Measurements from ENCODE around the gene PPP1R14B. TPM values are rescaled to one million over a fixed set of nuclear protein-coding genes. Genes with fewer than 3 reads are reported as not detected.

Gene PPP1R14B
- total RNA-seq, 4 donors from 2014 or later, result 9.5 to 63.4 (median 28.3) TPM

GRCh38 chr11:64218628-64219353, 28.0 kb downstream of the PPP1R14B start:
- TF ChIP-seq CTCF (IDR thresholded peaks at IDR 0.05) (no peak), POLR2A (IDR thresholded peaks at IDR 0.05) (no peak)
- Histone ChIP-seq H3K27ac (no peak overlapping the region), H3K9me3 (no peaks in the 10 kb centered on the region), H3K36me3 (no peaks in the 10 kb centered on the region), H3K4me3 (no peak overlapping the region), H3K27me3 (no peaks in the 10 kb centered on the region), H3K4me1 (no peaks in the 10 kb centered on the region)
- DNase-seq, result peak in 1 of 2 donors; percentile 21
- intact Hi-C loops (cut with DNase I; ENCODE audit: low total_unique reads), result no loop called here

GRCh38 chr11:64216879-64217278, 29.9 kb downstream of the PPP1R14B start:
- Histone ChIP-seq H3K27ac (no peak overlapping the region), H3K9me3 (no peaks in the 10 kb centered on the region), H3K27me3 (no peaks in the 10 kb centered on the region), H3K4me1 (no peaks in the 10 kb centered on the region), H3K36me3 (no peaks in the 10 kb centered on the region), H3K4me3 (no peak overlapping the region)
- TF ChIP-seq CTCF (IDR thresholded peaks at IDR 0.05), result no peak
- TF ChIP-seq POLR2A (IDR thresholded peaks at IDR 0.05), result no peak
- intact Hi-C loops (cut with DNase I; ENCODE audit: low total_unique reads), result no loop called here
- DNase-seq, result no peak

- Histone ChIP-seq H3K36me3 (no peaks in the 10 kb centered on the region), H3K4me3 (no peak overlapping the region), H3K4me1 (no peaks in the 10 kb centered on the region), H3K27ac (no peak overlapping the region), H3K27me3 (no peaks in the 10 kb centered on the region), H3K9me3 (no peaks in the 10 kb centered on the region)
- peak in 1 of 2 donors; percentile 17 for DNase-seq
- TF ChIP-seq CTCF (IDR thresholded peaks at IDR 0.05), result no peak
- no peak for TF ChIP-seq POLR2A (IDR thresholded peaks at IDR 0.05)
- intact Hi-C loops (cut with DNase I; ENCODE audit: low total_unique reads), result no loop called here
Observed at GRCh38 chr11:64211181-64211872, 35.4 kb downstream of the PPP1R14B start.

DNA sequence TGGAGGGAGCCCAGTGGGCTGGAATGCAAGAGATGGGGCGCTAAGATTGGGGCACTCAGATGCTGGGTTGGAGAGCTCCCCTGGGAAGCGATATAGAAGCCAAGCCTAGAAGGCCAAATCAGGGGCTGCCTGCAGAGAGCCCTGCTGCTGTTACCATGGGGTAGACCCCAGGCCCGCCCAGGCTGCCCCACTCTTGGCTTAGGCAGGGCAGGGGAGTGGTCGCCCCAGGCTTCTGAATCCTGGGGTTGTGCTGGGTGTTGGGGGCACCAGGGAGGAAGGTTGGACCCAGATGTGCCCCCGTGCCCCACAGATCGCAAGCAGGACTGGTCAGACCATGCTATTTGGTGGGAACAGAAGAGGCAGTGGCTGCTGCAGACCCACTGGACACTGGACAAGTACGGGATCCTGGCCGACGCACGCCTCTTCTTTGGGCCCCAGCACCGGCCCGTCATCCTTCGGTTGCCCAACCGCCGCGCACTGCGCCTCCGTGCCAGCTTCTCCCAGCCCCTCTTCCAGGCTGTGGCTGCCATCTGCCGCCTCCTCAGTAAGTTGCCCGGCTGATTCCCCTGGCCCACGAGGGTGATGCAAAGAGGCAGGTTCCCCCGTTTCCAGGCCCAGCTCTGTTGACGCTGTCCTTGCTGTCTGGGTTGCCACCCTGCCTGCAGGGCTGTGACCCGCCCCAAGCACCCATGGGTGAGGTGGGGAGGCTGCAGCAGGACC, 36.3 kb downstream of the PPP1R14B start:
- no peaks in the 10 kb centered on the region for H3K36me3 ChIP-seq

GRCh38 chr11:64209563-64209843, 37.2 kb downstream of the PPP1R14B start:
- Histone ChIP-seq H3K4me1 (no peaks in the 10 kb centered on the region), H3K4me3 (no peak overlapping the region), H3K27me3 (no peaks in the 10 kb centered on the region), H3K27ac (no peak overlapping the region), H3K36me3 (no peaks in the 10 kb centered on the region), H3K9me3 (no peaks in the 10 kb centered on the region)
- no peak for TF ChIP-seq POLR2A (IDR thresholded peaks at IDR 0.05)
- TF ChIP-seq CTCF (IDR thresholded peaks at IDR 0.05), result no peak
- no peak for DNase-seq
- intact Hi-C loops (cut with DNase I; ENCODE audit: low total_unique reads), result loop anchor here (5.0 kb wide), 1 partner anchor 88 kb away; no protein-coding TSS in a partner anchor

More for the DNA sequence above, 36.3 kb downstream of the PPP1R14B start:
- Histone ChIP-seq H3K4me1 (no peaks in the 10 kb centered on the region), H3K4me3 (no peak overlapping the region), H3K9me3 (no peaks in the 10 kb centered on the region), H3K27me3 (no peaks in the 10 kb centered on the region), H3K27ac (no peak overlapping the region)
- intact Hi-C loops (cut with DNase I; ENCODE audit: low total_unique reads), result no loop called here
- DNase-seq, result no peak
- no peak for TF ChIP-seq POLR2A (IDR thresholded peaks at IDR 0.05)

All from uterus (tissue), 4 donors.